Spleen (tissue), 11 donors: ENCODE data around the gene TMEM259. TPM values are rescaled to one million over a fixed set of nuclear protein-coding genes. Genes with fewer than 3 reads are reported as not detected.

Source experiments
- DNase-seq: peaks from one replicate; pipeline ENCODE4 v3.0.0-alpha.2; 2020
- H3K27ac ChIP-seq, 8 donors: fragments of 200-600 bp; sonication (generic) in 7 of 8; 1 replicate in 4 of 8; 2 replicates in 4 of 8; pipeline versions ENCODE4 v1.5.0 to v1.8.0; 2016 to 2021; ENCODE audit warnings: inconsistent platforms in 4 of 8, mild to moderate bottlenecking in 4 of 8, moderate library complexity in 1 of 8
- H3K27me3 ChIP-seq, 7 donors: fragments of 200-600 bp; sonication (generic) in 6 of 7; replicated peaks in 1 of 7; 1 replicate in 4 of 7; 2 replicates in 3 of 7; pipeline versions ENCODE4 v1.5.0 to v1.8.0; 2016 to 2021; ENCODE audit warnings: inconsistent platforms in 3 of 7, mild to moderate bottlenecking in 1 of 7
- H3K36me3 ChIP-seq, 6 donors: fragments of 200-600 bp; sonication (generic) in 5 of 6; 1 replicate in 4 of 6; 2 replicates in 2 of 6; pipeline versions ENCODE4 v1.5.0 to v1.8.0; 2016 to 2021; ENCODE audit warnings: inconsistent platforms in 2 of 6
- H3K4me1 ChIP-seq, 6 donors: fragments of 200-600 bp; sonication (generic) in 5 of 6; 1 replicate in 3 of 6; 2 replicates in 3 of 6; pipeline versions ENCODE4 v1.5.0 to v1.8.0; 2016 to 2021; ENCODE audit warnings: inconsistent platforms in 3 of 6
- H3K4me3 ChIP-seq, 8 donors: fragments of 200-600 bp; sonication (generic) in 7 of 8; 1 replicate in 4 of 8; 2 replicates in 4 of 8; pipeline versions ENCODE4 v1.5.0 to v1.8.0; 2016 to 2021; ENCODE audit warnings: inconsistent platforms in 4 of 8, mild to moderate bottlenecking in 4 of 8, moderate library complexity in 2 of 8
- H3K9me3 ChIP-seq, 8 donors: fragments of 200-600 bp; sonication (generic) in 7 of 8; 1 replicate in 4 of 8; 2 replicates in 4 of 8; pipeline versions ENCODE4 v1.5.0 to v1.8.0; 2016 to 2021; ENCODE audit warnings: inconsistent platforms in 4 of 8
- POLR2A ChIP-seq, 3 donors: fragments of 450-650 bp; IDR thresholded peaks; one replicate each; pipeline ENCODE4 v1.5.1; 2017; ENCODE audit warnings: antibody characterized with exemption in 3 of 3, mild to moderate bottlenecking in 1 of 3
- POLR2AphosphoS5 ChIP-seq, 3 donors: sonication (generic); formaldehyde crosslinking; IDR thresholded peaks; one replicate each; pipeline ENCODE4 v1.5.1; 2017; ENCODE audit warnings: antibody characterized with exemption in 3 of 3
- WGBS, 5 donors: extraction: QIAGEN DNeasy Blood & Tissue Kit in 3 of 5; methylation state at CpG; one replicate each; pipeline versions ENCODE4 v1.1.5 to v1.1.7; 2013 to 2018; 5-methylcytosine and 5-hydroxymethylcytosine counted together
- intact Hi-C: fragments of 100-400 bp; cut with DNase I; formaldehyde crosslinking; loops from one replicate; pipeline ENCODE4 v1.15.0; 2023; ENCODE audit warnings: low total_unique reads
- polyA plus RNA-seq, 3 donors: library from polyadenylated mRNA; stranded (reverse); fragments of 200-250 nt; gene quantifications; one replicate each; pipeline ENCODE4 v1.2.1, GENCODE V29; 2013
- total RNA-seq, 7 donors: library from RNA; depleted of rRNA in 3 of 7; stranded (reverse); fragments of >200 nt in 3 of 7; fragmentation: NEBNext Ultra II Directional in 4 of 7; extraction: Animal tissue kit (Norgen Biotek cat#: 25700) in 4 of 7; gene quantifications; one replicate each; pipeline versions ENCODE4 v1.1.0 to v1.2.1, GENCODE V29; 2016 to 2021
- TF ChIP-seq, protein P1 (sequence below), 11 experiments: fragments of 200-600 bp in 7 of 11; fragments of 450-650 bp in 4 of 11; sonication (generic) in 4 of 11; IDR thresholded peaks in 8 of 11; conservative IDR thresholded peaks in 3 of 11; 1 replicate in 7 of 11; 2 replicates in 4 of 11; pipeline versions ENCODE4 v1.4.0 to v1.8.0; 2016 to 2021; ENCODE audit warnings: antibody characterized with exemption in 11 of 11, inconsistent platforms in 4 of 11, mild to moderate bottlenecking in 1 of 11
- donor health status: healthy with polysubstance abuse.
- donor health status: DM: no; HTN: no; CAD: no; lungs with moderate emphysema.
- donor health status: DM: no; HTN: no; CAD: no.
- donor health status: Bipolar disorder and iron deficiency.
- donor health status: healthy.
- donor health status: DM: no; HTN: no; CAD: no.
- donor health status: DM: yes; HTN: yes; CAD: no.

Gene TMEM259
- total and polyA plus RNA-seq, 10 donors: 172 to 560 (median 241) TPM

DNA sequence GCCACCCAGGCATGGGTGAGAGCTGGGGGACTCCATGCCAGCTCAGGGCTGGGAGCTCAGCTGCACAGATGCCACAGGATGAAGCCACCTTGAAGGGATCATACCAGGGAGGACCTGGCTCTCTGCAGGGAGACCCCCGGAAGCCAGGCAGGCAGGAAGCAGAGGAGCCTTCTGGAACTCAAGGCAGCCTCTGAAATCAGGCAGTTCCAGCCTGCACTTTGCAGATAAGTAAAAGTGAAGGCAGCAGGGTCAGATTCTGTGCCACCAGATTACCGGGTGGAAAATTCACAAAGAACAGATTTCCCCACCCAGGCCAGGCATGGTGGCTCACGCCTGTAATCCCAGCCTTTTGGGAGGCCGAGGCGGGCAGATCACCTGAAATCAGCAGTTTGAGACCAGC, 2.5 kb downstream of the TMEM259 start:
- Histone ChIP-seq H3K9me3 (no peaks in the 10 kb centered on the region), H3K4me1 (peaks cover 58 to 94% (median 84%) of the 10 kb centered on the region in 6 donors), H3K27ac (peak overlapping the region in 6 of 8 donors; percentile 64 to 98 (median 96)), H3K27me3 (no peaks in the 10 kb centered on the region), H3K4me3 (peak overlapping the region in 2 of 8 donors; percentile 8 to 81), H3K36me3 (peaks cover 0 to 50% (median 16%) of the 10 kb centered on the region in 6 donors)
- TF ChIP-seq, protein P1, sequence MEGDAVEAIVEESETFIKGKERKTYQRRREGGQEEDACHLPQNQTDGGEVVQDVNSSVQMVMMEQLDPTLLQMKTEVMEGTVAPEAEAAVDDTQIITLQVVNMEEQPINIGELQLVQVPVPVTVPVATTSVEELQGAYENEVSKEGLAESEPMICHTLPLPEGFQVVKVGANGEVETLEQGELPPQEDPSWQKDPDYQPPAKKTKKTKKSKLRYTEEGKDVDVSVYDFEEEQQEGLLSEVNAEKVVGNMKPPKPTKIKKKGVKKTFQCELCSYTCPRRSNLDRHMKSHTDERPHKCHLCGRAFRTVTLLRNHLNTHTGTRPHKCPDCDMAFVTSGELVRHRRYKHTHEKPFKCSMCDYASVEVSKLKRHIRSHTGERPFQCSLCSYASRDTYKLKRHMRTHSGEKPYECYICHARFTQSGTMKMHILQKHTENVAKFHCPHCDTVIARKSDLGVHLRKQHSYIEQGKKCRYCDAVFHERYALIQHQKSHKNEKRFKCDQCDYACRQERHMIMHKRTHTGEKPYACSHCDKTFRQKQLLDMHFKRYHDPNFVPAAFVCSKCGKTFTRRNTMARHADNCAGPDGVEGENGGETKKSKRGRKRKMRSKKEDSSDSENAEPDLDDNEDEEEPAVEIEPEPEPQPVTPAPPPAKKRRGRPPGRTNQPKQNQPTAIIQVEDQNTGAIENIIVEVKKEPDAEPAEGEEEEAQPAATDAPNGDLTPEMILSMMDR (IDR thresholded peaks at IDR 0.05 in 8 of 11, conservative IDR thresholded peaks at IDR 0.05 in 3 of 11): no peak
- TF ChIP-seq POLR2AphosphoS5 (IDR thresholded peaks at IDR 0.05) (no peak), POLR2A (IDR thresholded peaks at IDR 0.05) (no peak)
- intact Hi-C loops: no loop called here
- 40 to 77% (median 60%) methylated on average over 2 to 5 of the region's 5 CpGs for WGBS, 5 donors
- DNase-seq: no peak

- intact Hi-C loops: no loop called here
- DNase-seq: peak; percentile 81
- Histone ChIP-seq H3K4me1 (peaks cover 58 to 94% (median 84%) of the 10 kb centered on the region in 6 donors), H3K27ac (peak overlapping the region in 6 of 8 donors; percentile 64 to 98 (median 96)), H3K27me3 (no peaks in the 10 kb centered on the region), H3K4me3 (peak overlapping the region in 2 of 8 donors; percentile 4 to 81), H3K36me3 (peaks cover 0 to 55% (median 21%) of the 10 kb centered on the region in 6 donors), H3K9me3 (no peaks in the 10 kb centered on the region)
- TF ChIP-seq, protein P1 (IDR thresholded peaks at IDR 0.05 in 8 of 11, conservative IDR thresholded peaks at IDR 0.05 in 3 of 11): no peak
- TF ChIP-seq POLR2A (IDR thresholded peaks at IDR 0.05) (no peak), POLR2AphosphoS5 (IDR thresholded peaks at IDR 0.05) (no peak)
- WGBS, 5 donors: 81 to 94% (median 89%) methylated on average over 3 to 9 of the region's 9 CpGs
These were observed 3.0 kb downstream of the TMEM259 start for GRCh38 chr19:1017906-1018305.

DNA sequence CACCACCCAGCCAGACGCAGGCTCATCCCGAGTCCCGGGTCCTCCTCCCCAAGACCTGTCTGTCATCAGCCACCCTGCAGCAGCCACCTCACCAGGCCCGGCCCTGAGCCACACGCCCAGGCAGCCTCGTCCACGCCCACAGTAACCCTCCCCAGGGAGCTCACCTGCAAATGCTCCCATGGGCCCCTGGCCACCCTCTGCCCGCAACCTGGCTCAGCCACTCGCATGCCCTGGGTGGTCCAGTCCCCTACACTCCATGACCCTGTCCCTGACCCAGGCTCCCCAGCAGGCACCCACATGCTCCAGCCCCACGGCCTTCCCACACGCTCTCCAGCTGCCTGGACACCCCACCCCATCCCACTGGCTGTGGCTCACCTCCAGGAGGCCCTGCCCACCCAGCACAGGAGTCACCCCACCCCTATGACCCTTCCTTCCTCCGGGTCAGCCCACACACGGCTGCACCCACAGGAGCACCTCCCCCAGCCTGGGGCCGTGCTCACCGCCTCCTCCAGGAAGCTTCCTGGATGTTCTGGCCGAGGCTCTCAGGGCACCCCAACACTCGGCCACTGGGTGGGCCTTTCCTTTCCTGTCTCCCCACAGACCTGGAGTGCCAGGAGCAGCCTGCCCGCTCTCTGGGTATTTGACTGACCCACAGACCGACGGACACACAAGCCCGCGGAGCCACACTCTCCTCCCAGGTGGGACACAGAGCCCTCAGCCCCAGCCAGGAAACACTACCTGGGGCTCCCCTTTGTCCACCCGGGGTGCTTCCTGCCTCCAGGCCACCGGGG, 3.6 kb downstream of the TMEM259 start:
- Histone ChIP-seq H3K4me1 (peaks cover 58 to 94% (median 81%) of the 10 kb centered on the region in 6 donors), H3K4me3 (peak overlapping the region in 2 of 8 donors; percentile 4 to 81), H3K9me3 (no peaks in the 10 kb centered on the region), H3K36me3 (peaks cover 0 to 61% (median 27%) of the 10 kb centered on the region in 6 donors), H3K27ac (peak overlapping the region in 6 of 8 donors; percentile 64 to 98 (median 96)), H3K27me3 (no peaks in the 10 kb centered on the region)
- WGBS, 5 donors: 48 to 66% (median 55%) methylated on average over 22 to 24 of the region's 24 CpGs
- DNase-seq: peak; percentile 81
- TF ChIP-seq, protein P1 (IDR thresholded peaks at IDR 0.05 in 8 of 11, conservative IDR thresholded peaks at IDR 0.05 in 3 of 11): no peak
- TF ChIP-seq POLR2AphosphoS5 (IDR thresholded peaks at IDR 0.05): peak in 2 of 3 donors; percentile 6 to 42
- intact Hi-C loops: no loop called here

- intact Hi-C loops: no loop called here
- peak; percentile 84 for DNase-seq
- WGBS, 5 donors: 60 to 66% (median 62%) methylated on average over 3 to 12 of the region's 12 CpGs
These were observed 4.2 kb downstream of the TMEM259 start for GRCh38 chr19:1016647-1017114.

More at GRCh38 chr19:1016647-1017114, 4.2 kb downstream of the TMEM259 start:
- Histone ChIP-seq H3K36me3 (peaks cover 3 to 67% (median 33%) of the 10 kb centered on the region in 6 donors), H3K27me3 (no peaks in the 10 kb centered on the region), H3K4me1 (peaks cover 56 to 88% (median 75%) of the 10 kb centered on the region in 6 donors), H3K9me3 (no peaks in the 10 kb centered on the region), H3K27ac (peak overlapping the region in 7 of 8 donors; percentile 63 to 98 (median 95)), H3K4me3 (peak overlapping the region in 1 of 8 donors; percentile 81)
- peak; percentile 79 to 83 (median 81) for TF ChIP-seq POLR2AphosphoS5 (IDR thresholded peaks at IDR 0.05)
- TF ChIP-seq, protein P1 (IDR thresholded peaks at IDR 0.05 in 8 of 11, conservative IDR thresholded peaks at IDR 0.05 in 3 of 11): no peak
